ENCODE results near the gene SLC25A42. TPM values are rescaled to one million over a fixed set of nuclear protein-coding genes. Genes with fewer than 3 reads are reported as not detected.

The SLC25A42 gene
- total RNA-seq (2022; extraction: Qiagen RNA extraction; ENCODE audit: low read depth) = 0.43 to 1.1 TPM (median 0.89 TPM) in 5 replicates

GRCh38 chr19:19063183-19064097 lies at the start of gene SLC25A42:
TSS of gene SLC25A42 (plus strand) at chr19:19063994. CDS start at chr19:19096125, 32,131 bp downstream.

GRCh38 chr19:19033426-19034203 lies 30.2 kb upstream of the SLC25A42 start, which contains the start of the genes ARMC6 and SUGP2:
TSS of gene ARMC6 (plus strand) at chr19:19033603. CDS start at chr19:19034210, 607 bp downstream.
TSS of gene SUGP2 (minus strand) at chr19:19033517. CDS start at chr19:19031071, 2,446 bp downstream.

GRCh38 chr19:19138109-19138981 lies 74.6 kb downstream of the SLC25A42 start, which contains the start of gene TMEM161A:
TSS of gene TMEM161A (minus strand) at chr19:19138478. CDS start at chr19:19138428, 50 bp downstream.

Other genes with a start within 250 kb of the SLC25A42 start
- gene UPF1, start 232.0 kb upstream of the SLC25A42 start, total RNA-seq (2022; extraction: Qiagen RNA extraction; ENCODE audit: low read depth) = 33.4 to 45.5 TPM (median 44.3 TPM) in 5 replicates
- 3.9 to 6.3 TPM (median 5.1 TPM) in 5 replicates for gene CERS1, start 167.8 kb upstream of the SLC25A42 start, total RNA-seq (2022; extraction: Qiagen RNA extraction; ENCODE audit: low read depth)
- 143 to 160 TPM (median 150 TPM) in 5 replicates for gene COPE, start 144.6 kb upstream of the SLC25A42 start, total RNA-seq (2022; extraction: Qiagen RNA extraction; ENCODE audit: low read depth)
- gene DDX49, start 144.3 kb upstream of the SLC25A42 start, total RNA-seq (2022; extraction: Qiagen RNA extraction; ENCODE audit: low read depth) = 34.8 to 48.5 TPM (median 42.8 TPM) in 5 replicates
- 24.2 to 33.9 TPM (median 30.5 TPM) in 5 replicates for gene HOMER3, start 122.8 kb upstream of the SLC25A42 start, total RNA-seq (2022; extraction: Qiagen RNA extraction; ENCODE audit: low read depth)
- gene SUGP2, start 30.5 kb upstream of the SLC25A42 start, total RNA-seq (2022; extraction: Qiagen RNA extraction; ENCODE audit: low read depth) = 22.0 to 36.1 TPM (median 33.5 TPM) in 5 replicates
- 22.6 to 31.4 TPM (median 28.3 TPM) in 5 replicates for gene ARMC6, start 30.4 kb upstream of the SLC25A42 start, total RNA-seq (2022; extraction: Qiagen RNA extraction; ENCODE audit: low read depth)
- 20.8 to 29.2 TPM (median 24.8 TPM) in 5 replicates for gene TMEM161A, start 74.5 kb downstream of the SLC25A42 start, total RNA-seq (2022; extraction: Qiagen RNA extraction; ENCODE audit: low read depth)
- gene MEF2B, start 106.3 kb downstream of the SLC25A42 start, total RNA-seq (2022; extraction: Qiagen RNA extraction; ENCODE audit: low read depth) = 0.35 to 0.74 TPM (median 0.69 TPM) in 5 replicates
- 10.1 to 12.1 TPM (median 11.4 TPM) in 5 replicates for gene BORCS8, start 128.2 kb downstream of the SLC25A42 start, total RNA-seq (2022; extraction: Qiagen RNA extraction; ENCODE audit: low read depth)
- 35.9 to 46.1 TPM (median 44.8 TPM) in 5 replicates for gene RFXANK, start 128.3 kb downstream of the SLC25A42 start, total RNA-seq (2022; extraction: Qiagen RNA extraction; ENCODE audit: low read depth)
- gene NR2C2AP, start 139.4 kb downstream of the SLC25A42 start, total RNA-seq (2022; extraction: Qiagen RNA extraction; ENCODE audit: low read depth) = 26.9 to 34.5 TPM (median 33.5 TPM) in 5 replicates
- 0.03 to 0.20 TPM (median 0.09 TPM) in 4 of 5 replicates, not detected in the other for gene NCAN, start 148.0 kb downstream of the SLC25A42 start, total RNA-seq (2022; extraction: Qiagen RNA extraction; ENCODE audit: low read depth)
- 0.38 to 1.1 TPM (median 0.84 TPM) in 5 replicates for gene TM6SF2, start 209.3 kb downstream of the SLC25A42 start, total RNA-seq (2022; extraction: Qiagen RNA extraction; ENCODE audit: low read depth)